Kidney tubule cell (primary cell): ENCODE measurements around the gene SFMBT1.
"Not testable (repeated sequence)": the region's sequence is repeated elsewhere in the genome, so short reads cannot be mapped to it uniquely, and the experiment has no call there.

ENCODE experiments used
- DNase-seq: peaks from one replicate; pipeline ENCODE4 v3.0.0-alpha.2; 2018; ENCODE audit warnings: low spot score

SFMBT1 gene

DNA sequence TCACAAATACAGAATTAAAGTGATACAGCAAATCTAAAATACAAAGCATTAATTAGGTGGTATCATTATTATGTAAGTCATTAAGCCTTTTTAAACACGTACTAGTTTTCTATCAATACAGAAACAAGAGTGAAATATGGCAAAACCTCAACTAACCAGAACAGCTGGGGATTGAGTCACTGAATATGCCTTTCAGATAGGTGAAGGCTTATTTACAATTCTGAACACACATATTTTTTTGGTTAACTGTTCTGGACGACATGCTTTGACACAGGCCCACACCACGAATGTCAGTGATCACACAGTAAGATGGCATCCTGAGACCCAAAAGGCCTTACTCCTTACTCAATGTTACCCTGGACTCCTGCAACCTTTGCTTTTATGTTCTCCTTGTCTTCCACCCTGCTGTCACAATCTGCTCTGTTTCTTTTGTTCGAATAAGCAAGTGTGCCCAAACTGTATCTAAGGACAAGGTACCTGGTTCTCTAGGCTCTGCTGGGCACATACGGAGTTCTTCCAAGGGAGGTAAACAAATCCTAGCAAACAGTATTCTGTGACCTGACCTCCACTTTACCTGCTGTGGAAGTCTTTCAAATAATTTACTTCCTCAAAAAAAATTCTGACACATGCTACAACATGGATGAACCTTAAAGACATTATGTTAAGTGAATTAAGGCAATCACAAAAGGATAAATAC lies 7.0 kb downstream of the SFMBT1 start:
- no peak for DNase-seq

DNA sequence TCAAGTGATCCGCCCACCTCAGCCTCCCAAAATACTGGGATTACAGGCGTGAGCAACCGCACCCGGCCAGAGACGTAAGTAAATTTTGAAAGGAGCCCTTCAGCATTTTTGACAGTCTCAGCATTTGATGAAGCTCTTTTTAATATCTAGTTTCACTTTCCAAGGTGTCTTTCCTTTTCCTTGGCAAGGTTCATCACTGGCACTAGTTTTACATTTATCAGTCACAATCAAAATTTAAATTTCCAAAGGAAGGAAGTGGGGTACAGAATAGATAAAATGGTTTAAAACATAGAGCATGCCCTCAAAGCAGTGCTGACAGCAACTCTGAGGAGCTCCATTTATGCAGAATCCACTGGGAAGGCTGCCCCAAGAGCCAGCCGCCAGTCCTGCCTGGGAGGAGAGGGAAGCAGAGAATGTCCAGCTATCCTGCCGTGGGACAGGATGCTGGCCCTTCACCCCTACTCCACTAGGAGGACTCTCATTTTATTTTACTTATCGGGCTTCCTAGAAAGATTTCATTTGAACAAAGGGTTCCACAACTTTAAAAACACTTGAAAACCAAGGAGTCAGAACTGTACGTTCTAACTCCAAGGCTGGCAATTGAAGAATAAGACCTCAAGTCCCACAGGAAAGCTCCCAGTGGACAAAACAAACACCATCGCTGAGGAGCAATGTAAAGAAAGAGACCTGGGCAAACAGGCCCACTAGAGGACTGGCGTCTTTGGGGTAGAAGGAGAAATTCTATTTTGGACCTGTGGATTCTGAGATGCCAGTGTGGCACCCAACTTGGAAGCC lies 9.9 kb downstream of the SFMBT1 start:
- no peak for DNase-seq

DNA sequence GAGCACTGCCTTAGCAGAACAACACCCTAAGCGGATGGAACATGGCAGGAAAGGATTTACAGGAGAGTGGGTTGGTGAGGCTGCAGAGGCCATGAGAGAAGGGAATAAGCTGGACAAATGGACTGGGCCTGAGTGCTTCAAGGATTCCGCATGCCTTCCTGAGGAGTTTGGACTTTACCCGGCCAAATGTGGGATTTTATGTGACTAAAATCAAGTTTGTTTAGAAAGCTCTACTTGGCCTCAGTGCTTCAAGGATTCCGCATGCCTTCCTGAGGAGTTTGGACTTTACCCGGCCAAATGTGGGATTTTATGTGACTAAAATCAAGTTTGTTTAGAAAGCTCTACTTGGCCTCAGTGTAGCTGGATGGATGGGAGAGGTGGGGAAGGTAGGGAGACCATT lies 10.9 kb downstream of the SFMBT1 start:
- not testable (repeated sequence) for DNase-seq

DNA sequence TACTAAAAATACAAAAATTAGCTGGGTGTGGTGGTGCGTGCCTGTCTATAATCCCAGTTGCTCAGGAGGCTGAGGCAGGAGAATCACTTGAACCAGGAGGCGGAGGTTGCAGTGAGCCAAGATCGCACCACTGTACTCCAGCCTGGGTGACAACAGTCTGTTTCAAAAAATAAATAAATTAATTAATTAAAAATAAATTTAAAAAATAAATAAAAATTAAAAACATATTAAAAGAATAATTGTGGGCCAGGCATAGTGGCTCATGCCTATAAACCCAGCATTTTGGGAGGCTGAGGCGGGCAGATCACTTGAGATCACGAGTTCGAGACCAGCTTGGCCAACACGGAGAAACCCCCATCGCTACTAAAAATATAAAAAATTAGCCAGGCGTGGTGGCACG lies 11.5 kb downstream of the SFMBT1 start:
- not testable (repeated sequence) for DNase-seq

DNA sequence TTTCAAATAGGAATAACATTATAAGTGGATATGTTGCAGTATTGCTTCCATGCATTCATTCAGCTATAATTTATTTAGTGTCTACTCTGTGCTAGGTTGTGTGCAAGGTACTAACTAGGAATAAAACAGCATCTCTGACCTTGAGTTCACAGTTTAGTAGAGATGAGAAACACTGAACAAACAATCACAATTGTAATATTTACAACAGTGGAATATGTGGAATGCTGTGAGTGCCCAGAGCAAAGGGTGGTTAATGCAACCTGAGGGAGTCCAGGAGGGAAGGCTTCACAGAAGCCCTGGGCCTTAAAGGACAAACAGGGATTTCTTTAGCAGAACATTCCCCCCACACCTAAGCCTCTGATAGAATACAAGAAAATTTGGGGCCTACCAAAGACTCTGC lies 13.3 kb downstream of the SFMBT1 start:
- DNase-seq: no peak

DNA sequence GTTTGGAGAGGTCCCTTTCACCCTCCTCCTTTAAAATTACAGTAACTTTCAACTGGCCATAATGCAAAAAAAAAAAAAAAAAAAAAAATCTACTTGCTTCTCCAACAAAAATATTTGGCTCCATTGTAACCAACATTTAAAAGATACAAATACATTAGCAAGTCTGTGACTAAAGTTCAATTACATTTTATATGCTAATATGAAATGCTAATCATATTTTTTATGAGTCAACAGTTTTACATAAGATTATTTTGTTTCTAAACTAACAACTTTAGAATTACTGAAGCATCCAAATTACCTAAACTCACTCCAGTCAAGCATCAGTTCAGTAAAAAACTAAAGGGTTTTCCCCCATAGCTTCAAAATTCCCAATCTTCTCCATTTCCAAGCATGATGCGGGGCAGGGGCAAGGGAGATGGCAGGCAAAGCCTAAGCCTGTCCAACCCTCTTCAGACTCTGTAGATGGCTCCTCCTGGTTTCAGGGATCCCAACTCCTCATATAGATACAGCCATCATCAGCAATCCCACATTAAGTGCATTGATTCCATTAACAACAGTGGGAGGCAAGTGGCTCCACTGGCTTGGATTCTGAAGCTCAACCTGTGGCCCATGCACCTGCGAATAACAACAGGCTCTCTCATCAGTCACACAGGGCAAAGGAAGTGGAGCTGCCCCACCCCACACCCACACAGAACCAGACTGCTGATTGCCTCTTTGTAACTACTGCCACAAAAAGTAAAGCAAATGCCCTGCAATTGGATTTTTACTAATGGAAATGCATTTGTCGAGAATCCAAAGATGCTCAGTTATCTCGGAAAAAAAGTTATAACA lies 15.0 kb downstream of the SFMBT1 start:
- peak; percentile 30 for DNase-seq

DNA sequence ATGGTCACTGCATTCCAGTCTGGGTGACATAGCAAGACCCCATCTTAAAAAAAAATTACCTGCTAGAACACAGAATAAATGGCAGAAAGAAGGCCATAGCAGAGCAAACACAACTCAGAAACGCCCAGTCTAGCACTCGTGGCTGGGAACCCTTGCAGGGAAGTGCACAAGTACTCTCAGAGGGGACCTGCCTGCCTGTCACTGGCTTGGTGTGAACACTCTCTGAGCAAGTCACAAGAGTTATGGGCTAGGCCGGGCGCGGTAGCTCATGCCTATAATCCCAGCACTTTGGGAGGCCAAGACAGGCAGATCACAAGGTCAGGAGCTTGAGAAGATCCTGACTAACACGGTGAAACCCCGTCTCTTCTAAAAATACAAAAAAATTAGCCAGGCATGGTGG lies 17.2 kb downstream of the SFMBT1 start:
- DNase-seq: peak; percentile 19

DNA sequence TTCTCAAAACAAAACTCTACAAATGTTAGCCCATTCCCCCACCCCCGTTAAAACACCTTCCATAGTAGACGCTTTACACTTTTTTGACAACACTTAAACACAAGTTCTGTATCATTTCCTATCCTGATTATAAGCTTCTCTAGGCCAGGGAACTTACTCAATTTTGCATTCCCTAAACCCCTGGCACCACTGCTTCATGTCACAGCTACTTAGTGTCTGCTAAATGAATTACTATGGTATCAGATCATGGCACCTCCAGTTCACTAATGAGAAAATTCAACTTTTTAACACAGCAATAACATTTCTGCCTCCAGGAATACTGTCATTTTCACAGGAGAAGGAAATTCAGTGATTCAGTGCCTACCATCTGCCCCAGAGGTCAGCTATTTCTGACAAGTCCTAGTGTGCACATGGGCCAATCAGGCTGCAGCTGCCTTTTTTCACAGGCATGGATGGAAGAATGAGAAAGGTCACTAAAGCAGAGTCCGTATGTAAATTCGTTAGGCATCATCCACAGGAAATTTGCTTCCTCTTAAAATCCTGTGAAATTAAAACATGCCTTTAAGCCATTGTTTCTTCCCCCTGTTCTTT lies 18.5 kb downstream of the SFMBT1 start:
- DNase-seq: peak; percentile 39

DNA sequence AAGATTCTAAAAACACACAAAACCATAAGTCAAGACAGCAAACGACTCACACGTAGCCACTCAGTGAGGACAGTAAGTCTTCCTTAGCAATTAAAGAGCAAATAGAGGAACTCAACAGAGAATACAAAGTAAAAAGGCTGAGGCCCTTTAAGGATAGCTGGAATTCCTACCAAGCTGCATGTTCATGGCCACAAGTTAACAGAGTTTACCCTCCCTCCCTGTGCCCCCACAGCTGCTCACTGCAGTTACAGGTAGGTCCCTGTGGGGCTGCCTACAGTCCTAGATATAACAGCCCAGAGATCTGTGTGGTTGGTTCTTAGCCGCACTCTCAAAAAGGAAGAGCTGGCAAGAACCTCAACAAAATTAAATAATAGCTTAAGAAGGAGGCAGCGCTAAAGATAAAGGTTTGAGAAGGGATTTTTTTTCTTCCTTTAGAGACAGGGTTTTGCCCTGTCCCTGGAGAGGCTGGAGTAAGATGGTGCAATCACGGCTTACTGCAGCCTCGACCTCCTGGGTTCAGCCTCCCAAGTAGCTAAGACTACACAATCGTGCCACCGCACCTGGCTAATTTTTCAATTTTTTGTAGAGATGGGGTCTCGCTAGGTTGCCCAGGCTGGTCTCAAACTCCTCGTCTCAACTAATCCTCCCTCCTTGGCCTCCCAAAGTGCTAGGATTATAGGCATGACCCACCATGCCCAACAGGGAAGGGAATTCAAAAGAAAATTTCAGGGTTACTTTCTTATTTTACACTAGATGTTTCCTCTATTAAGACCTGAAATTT lies 19.3 kb downstream of the SFMBT1 start:
- DNase-seq: no peak

DNA sequence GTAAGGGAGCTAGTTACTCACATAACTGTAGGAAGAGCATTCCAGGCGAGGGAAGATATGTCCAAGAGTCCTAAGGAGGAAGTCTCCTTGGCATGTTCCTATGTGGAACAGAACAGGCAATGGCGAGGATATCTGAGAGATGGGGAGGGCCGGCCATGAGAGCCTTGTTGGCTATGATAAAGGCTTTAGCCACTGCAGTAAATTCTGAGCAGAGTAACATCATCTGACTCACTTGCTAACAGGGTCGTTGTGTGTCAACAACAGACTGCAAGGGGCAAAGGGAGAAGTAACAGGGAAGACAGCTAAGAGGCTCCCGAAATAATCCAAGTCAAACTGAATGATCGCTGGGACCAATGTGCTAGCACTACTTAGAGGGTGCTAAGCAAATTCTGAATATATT lies 21.6 kb downstream of the SFMBT1 start:
- DNase-seq: no peak

DNA sequence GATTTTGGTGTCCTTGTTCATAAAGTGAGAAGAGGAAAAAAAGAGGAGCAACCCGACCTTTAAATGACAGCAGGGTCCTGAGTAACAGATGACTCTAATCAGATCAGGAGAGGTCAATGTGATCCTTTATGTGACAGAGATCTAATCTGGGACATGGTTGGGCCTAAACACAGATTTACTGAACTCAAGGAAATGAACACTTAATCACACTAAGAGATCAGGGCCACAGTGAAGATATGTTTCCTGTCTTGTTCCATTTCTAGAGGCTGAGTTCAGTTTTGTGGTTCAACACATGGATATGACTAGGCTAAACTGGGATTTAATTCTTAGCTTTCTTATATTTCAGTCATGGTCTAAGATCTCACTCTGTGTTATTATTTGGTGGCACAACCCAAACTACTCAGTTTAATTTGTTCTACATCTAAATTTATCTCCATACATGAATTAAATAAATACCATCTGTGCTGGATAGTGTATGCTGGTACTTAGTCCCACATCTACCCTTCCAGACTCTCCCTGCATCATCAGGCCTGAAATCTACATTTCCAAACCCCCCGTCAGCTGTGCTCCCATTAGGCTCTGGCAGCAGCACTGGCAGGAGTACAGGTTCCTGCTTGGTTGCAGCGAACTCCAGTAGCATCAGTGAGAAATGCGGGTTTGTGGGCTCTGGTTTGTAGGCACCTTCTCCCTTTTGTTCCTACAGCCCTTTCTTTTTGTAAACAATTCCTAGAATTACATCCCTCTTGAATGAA lies 22.6 kb downstream of the SFMBT1 start:
- no peak for DNase-seq

DNA sequence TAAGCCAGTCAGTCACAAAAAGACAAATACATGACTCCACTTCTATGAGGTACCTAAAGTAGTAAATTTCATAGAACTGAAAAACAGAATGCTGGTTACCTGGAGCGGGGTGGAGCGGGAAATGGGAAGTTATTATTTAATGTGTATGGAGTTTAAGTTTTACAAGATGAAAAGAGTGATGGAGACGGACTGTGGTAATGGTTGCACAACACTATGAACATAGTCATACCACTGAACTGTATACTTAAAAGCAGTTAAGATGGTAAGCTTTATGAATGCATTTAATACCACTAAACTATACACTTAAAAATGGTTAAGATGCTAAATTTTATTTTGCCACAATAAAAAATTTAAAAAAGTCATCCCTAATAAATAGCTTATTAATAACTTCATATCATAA lies 23.2 kb downstream of the SFMBT1 start:
- DNase-seq: no peak

DNA sequence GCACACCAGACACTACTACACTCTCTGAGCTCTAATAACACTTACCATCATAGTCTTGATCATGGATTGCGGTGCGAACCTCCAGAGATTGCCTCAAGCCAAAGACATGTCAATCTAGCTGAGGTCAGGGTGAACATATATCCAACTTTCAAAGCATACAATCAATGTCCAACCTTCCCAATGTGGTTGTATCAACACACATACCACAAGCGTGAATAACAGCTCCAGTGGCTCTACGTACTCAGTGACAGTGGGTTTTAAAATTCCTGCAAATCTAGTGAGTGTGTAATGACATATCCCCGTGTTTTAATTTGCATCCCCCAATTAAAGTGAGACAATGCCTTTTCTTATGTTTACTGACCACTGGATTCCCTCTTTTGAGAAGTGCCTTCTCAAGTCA lies 29.6 kb downstream of the SFMBT1 start:
- peak; percentile 30 for DNase-seq

DNA sequence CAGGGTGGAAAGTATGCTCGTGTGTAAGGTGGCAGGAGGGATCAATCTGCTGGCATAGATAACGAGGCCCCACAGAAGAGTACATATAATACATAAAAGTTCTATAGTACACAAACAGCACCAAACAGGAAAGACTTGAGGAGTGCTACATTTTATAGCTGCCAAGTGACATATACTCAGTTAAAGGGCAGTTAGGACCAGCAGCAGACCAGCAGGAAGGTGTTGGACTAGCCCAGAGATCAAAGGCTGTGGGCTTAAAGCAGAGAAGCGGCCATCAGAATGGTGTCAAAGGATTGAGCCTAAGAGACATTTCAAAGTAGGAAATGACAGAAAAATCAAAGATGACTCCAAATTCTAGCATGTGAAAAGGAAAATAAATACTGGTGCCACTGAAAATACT lies 34.5 kb downstream of the SFMBT1 start:
- DNase-seq: no peak

DNA sequence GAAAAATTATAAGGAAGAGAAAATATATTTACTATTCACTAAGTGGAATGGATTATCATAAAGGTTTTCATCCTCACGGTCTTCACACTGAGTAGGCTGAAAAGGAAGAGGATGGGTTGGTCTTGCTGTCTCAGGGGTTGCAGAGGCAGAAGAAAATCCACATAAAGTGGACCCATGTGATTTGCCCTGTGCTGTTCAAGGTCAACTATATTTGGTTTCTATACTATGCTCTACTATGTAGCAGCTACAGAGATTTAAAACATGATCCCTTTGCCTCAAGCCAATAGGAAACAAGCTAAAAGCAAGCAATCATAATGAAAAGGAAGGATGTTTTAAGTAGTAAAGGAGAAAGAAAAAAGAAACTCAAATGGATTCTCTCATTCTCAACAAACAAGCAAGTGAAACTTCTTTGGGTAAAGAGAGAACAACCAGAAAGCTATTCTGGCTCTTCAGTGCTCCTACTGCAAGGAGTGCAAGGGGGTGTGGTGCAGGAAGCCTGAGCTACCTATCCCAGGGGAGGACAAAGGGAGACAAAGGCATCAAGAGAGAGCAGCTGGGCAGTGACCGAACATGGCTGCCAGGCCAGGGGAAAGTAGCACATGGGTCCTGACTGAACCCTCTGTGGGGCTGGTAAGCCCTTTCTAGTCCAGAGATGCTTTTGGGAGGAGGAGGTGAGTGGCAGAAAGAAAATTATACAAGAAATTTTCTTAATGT lies 35.9 kb downstream of the SFMBT1 start:
- DNase-seq: no peak

DNA sequence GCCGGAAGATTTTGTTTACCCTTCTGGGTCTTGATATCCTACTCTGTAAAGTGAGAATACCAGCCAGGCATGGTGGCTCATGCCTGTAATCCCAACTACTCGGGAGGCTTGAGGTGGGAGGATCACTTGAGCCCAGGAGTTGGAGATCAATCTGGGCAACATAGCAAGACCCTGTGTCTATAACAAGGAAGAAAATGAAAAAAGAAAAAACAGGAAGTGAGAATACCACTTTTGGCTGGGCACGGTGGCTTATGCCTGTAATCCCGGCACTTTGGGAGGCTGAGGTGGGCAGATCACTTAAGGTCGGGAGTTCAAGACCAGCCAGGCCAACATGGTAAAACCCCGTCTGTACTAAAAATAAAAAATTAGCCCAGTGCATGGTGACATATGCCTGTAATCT lies 36.9 kb downstream of the SFMBT1 start:
- DNase-seq: no peak

DNA sequence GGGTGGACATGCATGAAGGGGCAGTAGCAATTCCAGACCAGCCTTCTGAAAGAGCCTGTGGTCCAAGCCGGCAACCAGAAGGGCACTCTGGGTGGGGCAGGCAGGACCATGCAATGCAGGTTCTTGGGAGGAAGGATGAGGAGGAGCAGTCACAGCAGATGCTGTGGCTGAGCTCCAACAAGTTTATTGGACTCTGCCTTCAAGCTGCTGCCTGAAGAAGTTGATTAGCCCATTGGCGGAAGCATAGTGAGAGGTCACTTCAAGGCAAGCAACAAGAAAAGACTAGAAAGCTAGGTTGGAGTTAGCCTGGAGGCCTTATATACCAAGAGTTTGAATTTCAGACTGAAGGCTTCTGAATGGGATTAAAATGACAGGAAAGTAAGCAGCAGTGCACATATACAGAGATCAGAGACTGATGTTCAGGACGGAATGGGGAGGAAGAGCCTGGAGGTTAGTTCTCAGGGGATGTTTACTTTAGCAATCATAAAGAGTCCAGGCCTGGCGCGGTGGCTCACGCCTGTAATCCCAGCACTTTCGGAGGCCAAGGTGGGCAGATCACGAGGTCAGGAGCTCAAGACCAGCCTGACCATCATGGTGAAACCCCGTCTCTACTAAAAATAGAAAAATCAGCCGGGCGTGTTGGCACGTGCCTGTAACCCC lies 39.9 kb downstream of the SFMBT1 start:
- DNase-seq: peak; percentile 44

DNA sequence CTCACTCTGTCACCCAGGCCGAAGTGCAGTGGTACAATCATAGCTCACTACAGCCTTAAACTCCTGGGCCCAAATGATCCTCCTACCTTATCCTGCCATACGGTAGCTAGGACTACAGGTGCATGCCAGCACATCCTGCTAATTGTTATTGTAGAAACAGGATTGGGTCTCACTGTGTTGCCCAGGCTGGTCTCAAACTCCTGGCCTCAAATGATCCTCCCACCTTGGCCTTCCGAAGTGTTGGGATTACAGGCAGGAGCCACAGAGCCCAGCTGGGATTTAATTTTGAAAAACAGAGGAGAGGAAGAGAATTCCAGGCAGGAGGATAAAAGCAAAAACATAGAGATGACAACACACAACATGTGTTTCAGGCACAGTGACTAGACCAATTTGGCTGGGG lies 40.5 kb downstream of the SFMBT1 start:
- DNase-seq: no peak

DNA sequence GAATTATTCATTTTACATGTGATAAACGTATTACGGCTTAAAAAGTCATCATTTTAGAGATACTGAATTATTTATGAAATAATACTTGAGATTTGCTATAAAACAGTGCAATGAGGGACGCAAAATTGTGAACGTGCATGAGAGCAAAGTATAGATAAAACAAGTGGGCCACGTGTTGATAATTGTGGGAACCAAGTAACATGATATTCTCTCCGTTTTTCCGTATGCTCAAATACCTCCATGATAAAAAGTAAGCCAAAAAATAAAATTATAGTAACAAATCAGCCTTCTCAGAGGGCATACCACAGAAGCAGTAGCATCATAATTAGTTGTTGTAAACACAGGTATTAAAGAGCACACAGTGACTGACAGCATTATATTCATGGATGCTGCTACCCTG lies 42.6 kb downstream of the SFMBT1 start:
- DNase-seq: no peak
